Ovary (tissue), 10 donors: ENCODE measurements around the gene VWDE. TPM values are rescaled to one million over a fixed set of nuclear protein-coding genes. Genes with fewer than 3 reads are reported as not detected.
A peak's percentile ranks its signal among the peaks of the same experiment; 100 is the strongest.
"Not testable (repeated sequence)": the region's sequence is repeated elsewhere in the genome, so short reads cannot be mapped to it uniquely, and the experiment has no call there.

Experiments
- DNase-seq, 5 donors: peaks; one replicate each; pipeline ENCODE4 v3.0.0-alpha.2; 2019 to 2020
- H3K27ac ChIP-seq, 2 donors: fragments of 200-600 bp; one replicate each; pipeline versions ENCODE4 v1.5.1 to v1.8.0; 2019 to 2022
- H3K27me3 ChIP-seq: fragments of 200-600 bp; one replicate; pipeline ENCODE4 v1.8.0; 2022
- H3K36me3 ChIP-seq: fragments of 200-600 bp; sonication (generic); one replicate; pipeline ENCODE4 v1.5.1; 2019
- H3K4me1 ChIP-seq: one replicate; pipeline ENCODE4 v1.8.1; 2013; ENCODE audit warnings: mild to moderate bottlenecking, moderate library complexity; ENCODE audit not compliant: insufficient read depth
- H3K4me3 ChIP-seq: fragments of 200-600 bp; sonication (generic); one replicate; pipeline ENCODE4 v1.5.1; 2017
- H3K9me3 ChIP-seq, 2 donors: fragments of 200-600 bp in 1 of 2; sonication (generic) in 1 of 2; one replicate each; pipeline versions ENCODE4 v1.5.1 to v1.8.1; 2013 to 2019; ENCODE audit warnings: mild to moderate bottlenecking in 1 of 2, moderate library complexity in 1 of 2
- CTCF ChIP-seq, 3 donors: fragments of 450-650 bp in 2 of 3; fragments of 200-600 bp in 1 of 3; IDR thresholded peaks; one replicate each; pipeline versions ENCODE4 v1.5.1 to v1.8.0; 2016 to 2022; ENCODE audit warnings: antibody characterized with exemption in 3 of 3, mild to moderate bottlenecking in 1 of 3
- EP300 ChIP-seq: sonication (generic); formaldehyde crosslinking; IDR thresholded peaks from one replicate; pipeline ENCODE4 v1.6.1; 2017; ENCODE audit warnings: antibody characterized with exemption
- POLR2A ChIP-seq: fragments of 450-650 bp; IDR thresholded peaks from one replicate; pipeline ENCODE4 v1.6.1; 2017; ENCODE audit warnings: antibody characterized with exemption, mild to moderate bottlenecking, moderate library complexity
- WGBS, 3 donors: extraction: QIAGEN DNeasy Blood & Tissue Kit in 1 of 3; methylation state at CpG; one replicate each; pipeline versions ENCODE4 v1.1.5 to v1.1.7; 2013 to 2017; 5-methylcytosine and 5-hydroxymethylcytosine counted together
- intact Hi-C, 4 donors: fragments of 100-400 bp; cut with DNase I; formaldehyde crosslinking; loops; one replicate each; pipeline versions ENCODE4 v1.11.0 to v1.15.1; 2022 to 2023
- long read RNA-seq, 3 donors: library from polyadenylated mRNA in 2 of 3; unstranded in 2 of 3; transcript quantifications; one replicate each; pipeline ENCODE4 v2.0.0 and lab custom pipeline, GENCODE V29; 2021 to 2026
- polyA plus RNA-seq, 2 donors: library from polyadenylated mRNA; stranded (reverse); fragments of 200-250 nt in 1 of 2; fragments of 350-450 nt in 1 of 2; fragmentation: Illumina TruSeq in 1 of 2; extraction: RNeasy Lipid Tissue Mini Kit (QIAGEN cat#74804) in 1 of 2; gene quantifications; one replicate each; pipeline ENCODE4 v1.2.3, GENCODE V29; 2013 to 2014
- total RNA-seq, 7 donors: library from RNA; depleted of rRNA in 2 of 7; stranded (reverse); fragments of >200 nt in 2 of 7; fragmentation: NEBNext Ultra II Directional in 3 of 7; extraction: Animal tissue kit (Norgen Biotek cat#: 25700) in 3 of 7; gene quantifications; one replicate each; pipeline versions ENCODE4 v1.1.0 to v1.2.4, GENCODE V29; 2016 to 2023
- donor health status: DM: no; HTN: no; CAD: no; lungs with moderate emphysema.
- donor health status: DM: no; HTN: no; CAD: no.
- donor health status: Bipolar disorder and iron deficiency.
- donor health status: DM: yes; HTN: yes; CAD: no.
- donor health status: DM: no; HTN: no; CAD: no.
- donor health status: DM: yes; HTN: yes; CAD: no.

The VWDE gene
- total RNA-seq (1 to 10 TPM in 1 of 7 donors, under 1 TPM in 5, not detected in 1; 0.25 to 2.6 (median 0.67) TPM), polyA plus RNA-seq (under 1 TPM; 0.08 to 0.19 TPM)
- long read RNA-seq, donor 1 = 0 reads
- long read RNA-seq, donor 2 = 0 reads
- long read RNA-seq, donor 3 = 0 reads

DNA sequence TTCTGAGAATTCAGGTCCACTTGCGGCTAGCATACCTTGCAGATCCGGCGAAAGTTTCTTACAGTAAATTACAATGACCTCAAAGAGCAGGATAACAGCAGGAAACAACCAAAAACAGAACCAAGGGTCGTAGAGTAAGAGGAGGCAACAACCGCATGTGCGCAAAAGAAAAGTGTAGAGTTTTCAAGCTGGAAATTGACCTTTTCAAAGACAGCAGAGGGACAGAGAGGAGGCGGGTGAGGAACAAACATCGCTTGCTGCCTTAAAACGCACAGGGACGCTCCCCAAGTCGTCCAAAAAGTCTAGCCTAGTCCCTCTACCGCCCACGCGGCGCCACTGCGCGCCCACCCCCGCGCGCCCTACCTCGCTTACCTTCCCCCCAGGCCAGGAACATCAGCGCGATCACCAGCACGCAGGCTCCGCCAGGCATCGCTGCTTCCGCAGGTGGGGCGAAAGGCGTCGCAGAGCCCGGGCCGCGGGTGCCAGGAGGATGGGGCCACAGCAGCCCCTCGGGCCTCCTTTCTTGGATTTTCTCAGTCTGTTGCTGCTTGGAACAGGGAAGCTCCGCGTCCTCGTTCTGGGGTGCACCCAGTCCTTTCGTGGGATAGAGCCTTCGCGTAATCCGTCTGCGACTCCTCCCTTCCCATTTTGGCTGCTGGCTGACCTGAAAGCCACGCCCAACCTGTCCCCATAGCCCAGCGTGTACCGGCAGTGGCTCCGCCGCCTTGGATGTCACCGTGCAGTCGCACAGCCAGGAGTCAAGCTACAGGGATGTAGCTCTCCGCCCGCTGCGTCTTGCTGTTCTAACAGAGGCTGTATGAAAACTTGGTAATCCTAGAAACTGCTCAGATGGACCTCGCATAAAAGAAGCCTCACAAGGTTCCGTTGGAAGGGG lies at the start of gene VWDE:
TSS of gene VWDE (minus strand) at position 579 of the 895 bp plus-strand sequence. CDS start at position 430, 149 bp downstream.
- Histone ChIP-seq H3K4me3 (peak within 1 kb of the TSS; percentile 24), H3K9me3 (no peaks in the 10 kb centered on the region), H3K36me3 (no peaks in the 10 kb centered on the region), H3K27me3 (no peaks in the 10 kb centered on the region), H3K27ac (no peak within 1 kb of the TSS), H3K4me1 (peaks cover 2% of the 10 kb centered on the region)
- no peak for TF ChIP-seq EP300
- TF ChIP-seq POLR2A = no peak
- no peak for TF ChIP-seq CTCF (IDR thresholded peaks at IDR 0.05)
- WGBS, 3 donors = 0 to 1% (median 1%) methylated on average over 53 to 54 of the region's 54 CpGs
- intact Hi-C loops = no loop called here
- peak in 1 of 5 donors; percentile 12 for DNase-seq

DNA sequence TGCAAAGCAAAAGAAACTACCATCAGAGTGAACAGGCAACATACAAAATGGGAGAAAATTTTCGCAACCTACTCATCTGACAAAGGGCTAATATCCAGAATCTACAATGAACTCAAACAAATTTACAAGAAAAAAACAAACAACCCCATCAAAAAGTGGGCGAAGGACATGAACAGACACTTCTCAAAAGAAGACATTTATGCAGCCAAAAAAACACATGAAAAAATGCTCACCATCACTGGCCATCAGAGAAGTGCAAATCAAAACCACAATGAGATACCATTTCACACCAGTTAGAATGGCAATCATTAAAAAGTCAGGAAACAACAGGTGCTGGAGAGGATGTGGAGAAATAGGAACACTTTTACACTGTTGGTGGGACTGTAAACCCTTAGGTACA lies 49.5 kb upstream of the VWDE start:
- H3K27ac ChIP-seq, H3K27me3 ChIP-seq, DNase-seq, H3K9me3 ChIP-seq, H3K4me1 ChIP-seq, H3K4me3 ChIP-seq, intact Hi-C loops, H3K36me3 ChIP-seq: not testable (repeated sequence)
- 90 to 94% (median 93%) methylated on average over 1 to 2 of the region's 2 CpGs for WGBS, 3 donors

DNA sequence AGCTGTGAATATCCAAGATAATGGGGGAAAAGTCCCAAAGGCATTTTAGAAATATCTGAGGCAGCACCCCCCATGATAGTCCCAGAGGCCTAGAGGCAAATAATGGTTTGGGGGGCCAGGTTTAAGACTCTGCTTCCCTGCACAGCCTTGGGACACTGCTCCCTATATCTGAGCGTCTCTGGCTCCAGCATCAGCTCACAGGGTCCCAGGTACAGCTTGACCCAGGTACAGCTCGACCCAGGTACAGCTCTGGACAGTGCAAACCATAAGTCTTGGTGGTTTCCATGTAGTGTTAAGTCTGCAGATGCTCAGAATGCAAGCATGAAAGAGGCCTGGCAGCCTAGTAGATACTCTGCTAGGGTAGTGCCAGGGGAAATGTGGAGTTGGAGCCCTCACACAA lies 47.0 kb upstream of the VWDE start:
- Histone ChIP-seq H3K4me3 (no peak overlapping the region), H3K9me3 (no peaks in the 10 kb centered on the region), H3K27me3 (no peaks in the 10 kb centered on the region), H3K4me1 (no peaks in the 10 kb centered on the region), H3K36me3 (no peaks in the 10 kb centered on the region), H3K27ac (no peak overlapping the region)
- intact Hi-C loops = no loop called here
- TF ChIP-seq POLR2A (no peak), EP300 (no peak), CTCF (IDR thresholded peaks at IDR 0.05) (no peak)
- 61 to 74% (median 69%) methylated on average over 2 of the region's 2 CpGs for WGBS, 3 donors
- DNase-seq = no peak

GRCh38 chr7:12444785-12445184 lies 41.1 kb upstream of the VWDE start:
- Histone ChIP-seq H3K4me1 (no peaks in the 10 kb centered on the region), H3K36me3 (no peaks in the 10 kb centered on the region), H3K9me3 (no peaks in the 10 kb centered on the region), H3K27me3 (no peaks in the 10 kb centered on the region), H3K27ac (no peak overlapping the region), H3K4me3 (no peak overlapping the region)
- intact Hi-C loops = no loop called here
- TF ChIP-seq CTCF (IDR thresholded peaks at IDR 0.05) = no peak
- TF ChIP-seq POLR2A = no peak
- 70 to 81% (median 78%) methylated on average over 3 of the region's 3 CpGs for WGBS, 3 donors
- DNase-seq = no peak

GRCh38 chr7:12440229-12440628 lies 36.6 kb upstream of the VWDE start:
- DNase-seq = no peak
- intact Hi-C loops = no loop called here
- H3K36me3 ChIP-seq = no peaks in the 10 kb centered on the region

More at GRCh38 chr7:12440229-12440628, 36.6 kb upstream of the VWDE start:
- no peak for TF ChIP-seq CTCF (IDR thresholded peaks at IDR 0.05)
- Histone ChIP-seq H3K4me1 (no peaks in the 10 kb centered on the region), H3K27ac (no peak overlapping the region), H3K27me3 (no peaks in the 10 kb centered on the region), H3K9me3 (no peaks in the 10 kb centered on the region), H3K4me3 (no peak overlapping the region)
- 87 to 91% (median 89%) methylated on average over 5 of the region's 5 CpGs for WGBS, 3 donors
